Left cardiac atrium (tissue), 4 donors: ENCODE results near the gene KRTAP4-8. TPM values are rescaled to one million over a fixed set of nuclear protein-coding genes. Genes with fewer than 3 reads are reported as not detected.
"Not testable (repeated sequence)": the region's sequence is repeated elsewhere in the genome, so short reads cannot be mapped to it uniquely, and the experiment has no call there.

ENCODE experiments used
- ATAC-seq, 2 donors: fragments of 200-7000 bp; cut with Tn5 transposase; one replicate each; pipeline ENCODE4 v1.9.1; 2020; ENCODE audit warnings: mild to moderate bottlenecking in 2 of 2, moderate library complexity in 2 of 2
- DNase-seq: peaks from one replicate; pipeline ENCODE4 v3.0.0-alpha.2; 2020
- intact Hi-C, 2 donors: fragments of 100-400 bp; cut with DNase I; formaldehyde crosslinking; loops; one replicate each; pipeline versions ENCODE4 v1.14.1 to v1.15.1; 2022 to 2023
- total RNA-seq, 2 donors: library from RNA; stranded (reverse); fragmentation: NEBNext Ultra II Directional; extraction: Animal tissue kit (Norgen Biotek cat#: 25700); gene quantifications; one replicate each; pipeline ENCODE4 v1.2.1, GENCODE V29; 2021
- donor health status: DM: no; HTN: yes; CAD: no.
- donor health status: DM: no; HTN: yes; CAD: no; lungs with severe emphysema.
- donor health status: DM: yes; HTN: yes; CAD: no.
- donor health status: Dilated cardiomyopathy.

The KRTAP4-8 gene
- total RNA-seq, 2 donors from 2014 or later = not detected

GRCh38 chr17:41111151-41111885 lies 13.4 kb upstream of the KRTAP4-8 start:
- no peak for ATAC-seq
- intact Hi-C loops = no loop called here
- DNase-seq = no peak

DNA sequence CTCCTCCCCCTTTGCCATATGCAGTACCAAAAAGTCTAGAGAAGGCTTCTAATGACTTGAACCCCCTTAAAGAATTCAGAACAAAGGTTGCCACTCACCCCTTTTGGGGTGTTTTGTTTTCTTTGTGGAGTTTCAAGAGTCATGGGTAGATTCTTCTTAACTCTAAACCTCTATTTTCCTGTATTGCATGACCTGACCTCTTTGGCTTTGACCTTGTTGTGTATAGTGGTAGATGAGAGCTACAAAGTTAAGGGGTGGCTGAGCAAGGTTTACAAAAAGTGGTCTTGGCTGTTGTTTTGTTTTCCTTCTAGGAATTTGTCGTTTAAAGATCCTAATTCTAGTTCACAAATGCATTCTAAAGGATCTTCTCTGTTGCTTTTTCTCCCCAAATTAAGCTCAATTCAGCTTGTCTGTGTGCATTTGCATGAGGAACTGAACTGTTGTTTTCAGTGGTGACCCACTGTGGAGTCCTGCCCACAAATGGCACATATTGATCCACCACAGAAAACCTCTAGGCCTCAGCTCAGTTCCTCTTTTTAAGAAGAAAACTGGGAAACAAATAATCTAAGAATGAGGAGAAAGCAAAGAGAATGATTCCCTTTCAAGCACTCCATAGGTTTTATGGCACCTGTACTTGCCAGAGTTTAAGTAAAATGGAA lies 10.9 kb upstream of the KRTAP4-8 start:
- DNase-seq, ATAC-seq, intact Hi-C loops: not testable (repeated sequence)

GRCh38 chr17:41107941-41108450 lies 10.1 kb upstream of the KRTAP4-8 start:
- no peak for ATAC-seq
- intact Hi-C loops = no loop called here
- no peak for DNase-seq

DNA sequence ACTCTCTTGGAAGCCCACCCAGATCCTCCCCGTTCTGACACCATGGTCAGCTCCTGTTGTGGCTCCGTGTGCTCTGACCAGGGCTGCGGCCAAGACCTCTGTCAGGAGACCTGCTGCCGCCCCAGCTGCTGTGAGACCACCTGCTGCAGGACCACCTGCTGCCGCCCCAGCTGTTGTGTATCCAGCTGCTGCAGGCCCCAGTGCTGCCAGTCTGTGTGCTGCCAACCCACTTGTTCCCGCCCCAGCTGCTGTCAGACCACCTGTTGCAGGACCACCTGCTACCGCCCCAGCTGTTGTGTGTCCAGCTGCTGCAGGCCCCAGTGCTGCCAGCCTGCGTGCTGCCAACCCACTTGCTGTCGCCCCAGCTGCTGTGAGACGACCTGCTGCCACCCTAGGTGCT lies 7.4 kb upstream of the KRTAP4-8 start, which contains the start of gene KRTAP4-9:
TSS of gene KRTAP4-9 (plus strand) at position 43 of the 400 bp plus-strand sequence. CDS start at position 43, 0 bp downstream.
- DNase-seq, intact Hi-C loops, ATAC-seq: not testable (repeated sequence)

DNA sequence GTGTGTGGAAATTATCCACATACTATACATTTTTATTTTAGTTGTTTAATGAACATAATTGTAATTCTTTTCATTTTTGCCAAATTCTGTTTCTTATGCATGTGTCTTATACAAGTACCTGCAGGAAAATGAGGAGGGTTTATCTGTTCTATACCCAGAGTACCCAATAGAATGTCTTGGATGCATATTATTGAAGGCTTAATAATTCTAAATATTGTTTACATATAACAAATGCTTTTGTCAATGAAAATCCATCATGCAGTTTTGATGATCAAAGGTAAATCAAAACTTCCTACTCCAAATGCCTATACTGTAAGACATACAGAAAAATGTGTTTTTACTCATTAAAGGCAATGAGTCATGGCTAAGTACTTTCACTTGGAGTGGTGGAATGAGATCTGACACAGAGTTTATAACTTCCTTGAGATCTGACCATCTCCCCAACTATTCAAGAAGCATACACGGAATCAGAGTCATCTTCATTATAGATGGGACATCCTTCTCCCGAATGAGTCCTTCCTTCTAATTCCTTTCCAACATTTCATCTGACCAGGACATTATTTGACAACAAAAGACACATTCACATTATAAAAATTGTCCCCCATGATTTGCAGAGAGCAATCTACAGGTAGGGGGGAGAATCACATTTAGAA lies 6.6 kb upstream of the KRTAP4-8 start:
- ATAC-seq, intact Hi-C loops, DNase-seq: not testable (repeated sequence)

DNA sequence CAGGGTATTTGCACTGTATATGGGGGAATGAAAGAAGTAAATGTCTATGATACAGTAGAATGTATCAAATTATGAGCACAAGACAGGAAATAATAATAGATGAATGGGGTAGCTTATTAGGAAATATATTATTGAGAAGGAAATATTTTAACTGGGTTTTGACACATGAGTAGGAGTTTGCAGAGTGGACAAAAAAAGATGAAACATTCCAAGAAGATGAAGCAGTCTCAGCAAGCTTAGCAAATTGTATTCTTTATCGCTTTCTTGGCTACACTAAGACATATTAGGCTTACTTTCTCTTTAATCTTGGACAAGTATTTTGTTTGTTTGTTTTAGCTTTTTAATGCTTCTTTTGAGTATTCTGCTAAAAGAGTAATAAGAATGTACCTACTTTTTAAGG lies 6.0 kb upstream of the KRTAP4-8 start:
- ATAC-seq = no peak
- intact Hi-C loops = no loop called here
- DNase-seq = no peak

DNA sequence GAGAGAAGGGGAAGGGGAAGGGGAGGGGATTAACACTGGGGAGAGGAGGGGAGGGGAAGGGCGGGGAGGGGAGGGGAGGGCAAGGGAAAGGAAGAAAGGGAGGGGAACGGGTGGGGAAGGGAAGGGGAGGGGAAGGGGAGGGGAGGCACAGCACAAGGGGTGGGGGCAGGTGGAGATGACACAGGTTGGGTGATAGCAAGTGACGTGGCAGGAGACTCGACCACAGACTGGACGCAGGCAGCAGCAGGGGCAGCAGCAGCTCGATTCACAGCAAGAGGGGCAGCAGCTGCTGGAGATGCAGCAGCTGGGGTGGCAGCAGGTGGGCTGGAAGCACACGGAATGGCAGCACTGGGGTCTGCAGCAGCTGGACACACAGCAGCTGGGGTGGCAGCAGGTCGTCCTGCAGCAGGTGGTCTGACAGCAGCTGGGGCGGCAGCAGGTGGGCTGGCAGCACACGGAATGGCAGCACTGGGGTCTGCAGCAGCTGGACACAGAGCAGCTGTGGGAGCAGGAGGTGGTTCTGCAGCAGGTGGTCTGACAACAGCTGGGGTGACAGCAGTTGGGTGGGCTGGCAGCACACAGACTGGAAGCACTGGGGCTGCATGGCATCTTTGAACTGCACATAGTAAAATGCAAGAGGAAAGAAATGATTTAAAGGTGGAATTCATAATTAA lies 3.8 kb upstream of the KRTAP4-8 start, which contains the start of gene KRTAP4-16:
TSS of gene KRTAP4-16 (minus strand) at position 624 of the 674 bp plus-strand sequence. CDS start at position 624, 0 bp downstream.
- ATAC-seq = no peak
- no peak for DNase-seq
- intact Hi-C loops = no loop called here

DNA sequence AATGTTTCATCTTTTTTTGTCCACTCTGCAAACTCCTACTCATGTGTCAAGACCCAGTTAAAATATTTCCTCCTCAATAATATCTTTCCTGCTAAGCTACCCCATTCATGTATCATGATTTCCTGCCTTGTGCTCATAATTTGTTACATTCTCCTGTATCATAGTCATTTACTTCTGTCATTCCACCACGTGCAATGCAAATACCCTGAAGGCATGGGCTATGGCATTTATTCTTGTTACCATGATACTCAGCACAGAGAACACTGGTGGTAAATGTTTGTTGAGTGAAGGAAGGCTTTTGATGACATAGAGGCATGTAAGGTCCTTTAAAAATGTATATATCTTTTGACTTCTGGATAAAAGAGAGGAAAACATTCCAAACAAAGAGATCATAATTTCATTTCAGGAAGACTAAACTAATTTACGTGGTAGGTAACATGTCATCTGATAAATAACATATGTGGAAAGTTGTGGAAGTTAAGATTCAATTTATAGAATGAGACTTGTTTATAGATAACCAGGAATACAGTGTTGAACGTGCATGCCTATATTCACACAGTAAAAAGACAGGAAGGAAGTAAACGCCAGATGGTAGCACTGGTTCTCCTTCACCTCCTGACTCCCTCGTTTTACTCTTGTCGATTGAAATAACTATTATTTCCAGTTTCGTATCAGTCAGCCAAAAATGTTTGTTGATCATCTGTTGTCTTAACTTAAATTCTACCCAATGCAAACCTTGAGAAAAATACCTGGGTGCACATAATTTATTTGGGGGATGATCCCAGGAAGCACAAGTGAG lies 1.9 kb upstream of the KRTAP4-8 start:
- intact Hi-C loops, ATAC-seq, DNase-seq: not testable (repeated sequence)

GRCh38 chr17:41098481-41098880 lies 539 bp upstream of the KRTAP4-8 start:
- no peak for DNase-seq
- no peak for ATAC-seq
- intact Hi-C loops = no loop called here

GRCh38 chr17:41096055-41096454 lies 1.9 kb downstream of the KRTAP4-8 start:
- no peak for ATAC-seq
- no peak for DNase-seq
- intact Hi-C loops = no loop called here

DNA sequence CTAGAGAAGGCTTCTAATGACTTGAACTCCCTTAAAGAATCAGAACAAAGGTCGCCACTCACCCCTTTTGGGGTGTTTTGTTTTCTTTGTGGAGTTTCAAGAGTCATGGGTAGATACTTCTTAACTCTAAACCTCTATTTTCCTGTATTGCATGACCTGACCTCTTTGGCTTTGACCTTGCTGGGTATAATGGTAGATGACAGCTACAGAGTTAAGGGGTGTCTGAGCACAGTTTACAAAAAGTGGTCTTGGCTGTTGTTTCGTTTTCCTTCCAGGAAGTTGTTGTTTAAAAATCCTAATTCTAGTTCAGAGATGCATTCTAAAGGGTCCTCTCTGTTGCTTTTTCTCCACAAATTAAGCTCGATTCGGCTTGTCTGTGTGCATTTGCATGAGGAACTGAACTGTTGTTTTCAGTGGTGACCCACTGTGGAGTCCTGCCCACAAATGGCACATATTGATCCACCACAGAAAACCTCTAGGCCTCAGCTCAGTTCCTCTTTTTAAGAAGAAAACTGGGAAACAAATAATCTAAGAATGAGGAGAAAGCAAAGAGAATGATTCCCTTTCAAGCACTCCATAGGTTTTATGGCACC lies 9.1 kb downstream of the KRTAP4-8 start:
- ATAC-seq, DNase-seq, intact Hi-C loops: not testable (repeated sequence)

GRCh38 chr17:41084100-41084856 lies 13.7 kb downstream of the KRTAP4-8 start, which contains the start of gene KRTAP4-7:
Gene KRTAP4-7, plus strand, starts transcription at chr17:41084150. Its CDS starts 57 bp downstream, at chr17:41084207.
- ATAC-seq, intact Hi-C loops, DNase-seq: not testable (repeated sequence)

GRCh38 chr17:41083427-41083826 lies 14.5 kb downstream of the KRTAP4-8 start:
- DNase-seq, ATAC-seq, intact Hi-C loops: not testable (repeated sequence)

DNA sequence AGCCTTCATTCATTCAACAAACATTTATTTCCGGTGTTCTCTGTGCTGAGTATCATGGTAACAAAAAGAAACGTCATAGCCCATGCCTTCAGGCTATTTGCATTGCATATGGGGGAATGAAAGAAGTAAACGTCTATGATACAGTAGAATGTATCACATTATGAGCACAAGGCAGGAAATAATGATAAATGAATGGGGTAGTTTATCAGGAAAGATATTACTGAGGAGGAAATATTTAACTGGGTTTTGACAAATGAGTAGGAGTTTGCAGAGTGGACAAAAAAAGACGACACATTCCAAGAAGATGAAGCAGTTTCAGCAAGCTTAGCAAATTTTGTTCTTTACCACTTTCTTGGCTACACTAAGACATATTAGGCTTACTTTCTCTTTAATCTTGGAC lies 15.3 kb downstream of the KRTAP4-8 start:
- DNase-seq (no peak), ATAC-seq (no peak)
- intact Hi-C loops = no loop called here

DNA sequence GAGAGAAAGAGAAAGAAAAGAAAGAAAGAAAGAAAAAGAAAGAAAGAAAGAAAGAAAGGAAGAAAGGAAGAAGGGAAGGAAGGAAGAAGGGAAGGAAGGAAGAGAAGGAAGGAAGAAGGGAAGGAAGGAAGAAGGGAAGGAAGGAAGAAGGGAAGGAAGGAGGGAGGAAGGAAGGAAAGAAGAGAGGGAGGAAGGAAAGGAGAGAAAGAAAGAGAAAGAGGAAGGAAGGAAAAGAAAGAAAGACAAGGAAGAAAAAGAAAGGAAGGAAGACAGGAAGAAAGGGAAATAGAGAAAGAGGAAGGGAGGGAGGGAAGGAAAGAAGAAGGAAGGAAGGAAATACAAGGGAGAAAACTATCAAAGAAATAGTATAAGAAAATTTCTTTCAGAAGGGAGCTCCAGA lies 21.2 kb downstream of the KRTAP4-8 start:
- intact Hi-C loops = no loop called here
- DNase-seq (no peak), ATAC-seq (no peak)

DNA sequence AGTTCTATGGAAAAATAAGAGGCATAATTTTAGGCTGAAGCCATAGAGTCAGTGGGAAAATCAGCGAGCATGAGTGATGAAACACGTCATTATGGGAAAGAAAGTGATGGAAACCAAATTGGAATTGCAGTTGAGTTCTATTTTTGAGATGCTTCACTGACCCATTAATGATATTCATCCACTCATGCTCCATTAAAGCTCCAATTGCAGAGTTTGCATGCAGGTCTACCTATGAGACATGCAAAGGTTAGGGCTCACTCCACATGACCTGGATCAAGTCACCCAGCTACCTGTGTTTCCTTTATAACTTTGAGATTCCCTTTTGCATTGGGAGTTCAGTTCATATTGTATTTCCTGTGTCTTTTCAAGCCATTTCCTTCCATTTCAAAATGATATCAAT lies 24.3 kb downstream of the KRTAP4-8 start:
- intact Hi-C loops = no loop called here
- no peak for DNase-seq
- no peak for ATAC-seq
